ENCODE results near the gene ETNK2. TPM values are rescaled to one million over a fixed set of nuclear protein-coding genes. Genes with fewer than 3 reads are reported as not detected.

The ETNK2 gene
- total and polyA plus RNA-seq, 5 donors = 4.5 to 7.2 (median 5.4) TPM

- no peak overlapping the region for H3K4me3 ChIP-seq (ENCODE audit: low read length)
- no peaks in the 10 kb centered on the region for H3K9me3 ChIP-seq (ENCODE audit: control insufficient read depth, low read length)
- ATAC-seq (no peak), DNase-seq (no peak)
- no peak overlapping the region for H3K27ac ChIP-seq (ENCODE audit: low read length)
- no peaks in the 10 kb centered on the region for H3K4me1 ChIP-seq (ENCODE audit: control insufficient read depth, insufficient read depth, low read length)
- intact Hi-C loops (cut with DNase I) = no loop called here
- H3K27me3 ChIP-seq (ENCODE audit: control insufficient read depth, insufficient read depth) = no peaks in the 10 kb centered on the region
- WGBS = 80% methylated on average over 4 of the region's 4 CpGs
Observed at GRCh38 chr1:204145033-204145504, 6.8 kb downstream of the ETNK2 start.

GRCh38 chr1:204143276-204144041, 8.4 kb downstream of the ETNK2 start:
- Histone ChIP-seq H3K27ac (ENCODE audit: low read length) (no peak overlapping the region), H3K4me3 (ENCODE audit: low read length) (no peak overlapping the region), H3K4me1 (ENCODE audit: control insufficient read depth, insufficient read depth, low read length) (no peaks in the 10 kb centered on the region), H3K27me3 (ENCODE audit: control insufficient read depth, insufficient read depth) (no peaks in the 10 kb centered on the region), H3K9me3 (ENCODE audit: control insufficient read depth, low read length) (no peaks in the 10 kb centered on the region)
- DNase-seq = no peak
- intact Hi-C loops (cut with DNase I) = no loop called here
- WGBS = 78% methylated on average over 14 of the region's 14 CpGs
- no peak for ATAC-seq

GRCh38 chr1:204142032-204142974, 9.5 kb downstream of the ETNK2 start:
- no peak for ATAC-seq
- WGBS = 94% methylated on average over 5 of the region's 5 CpGs

GRCh38 chr1:204141131-204141530, 10.7 kb downstream of the ETNK2 start:
- no peaks in the 10 kb centered on the region for H3K9me3 ChIP-seq (ENCODE audit: control insufficient read depth, low read length)
- DNase-seq (no peak), ATAC-seq (no peak)
- no peak overlapping the region for H3K27ac ChIP-seq (ENCODE audit: low read length)
- no peaks in the 10 kb centered on the region for H3K4me1 ChIP-seq (ENCODE audit: control insufficient read depth, insufficient read depth, low read length)
- WGBS = 96% methylated on average over 3 of the region's 3 CpGs
- H3K27me3 ChIP-seq (ENCODE audit: control insufficient read depth, insufficient read depth) = no peaks in the 10 kb centered on the region
- no peak overlapping the region for H3K4me3 ChIP-seq (ENCODE audit: low read length)
- intact Hi-C loops (cut with DNase I) = no loop called here

More at GRCh38 chr1:204142032-204142974, 9.5 kb downstream of the ETNK2 start:
- Histone ChIP-seq H3K27ac (ENCODE audit: low read length) (no peak overlapping the region), H3K4me3 (ENCODE audit: low read length) (no peak overlapping the region), H3K9me3 (ENCODE audit: control insufficient read depth, low read length) (no peaks in the 10 kb centered on the region), H3K27me3 (ENCODE audit: control insufficient read depth, insufficient read depth) (no peaks in the 10 kb centered on the region), H3K4me1 (ENCODE audit: control insufficient read depth, insufficient read depth, low read length) (no peaks in the 10 kb centered on the region)
- intact Hi-C loops (cut with DNase I) = no loop called here
- DNase-seq = no peak

- no peak overlapping the region for H3K27ac ChIP-seq (ENCODE audit: low read length)
- WGBS = 99% methylated on average over 6 of the region's 6 CpGs
- ATAC-seq (no peak), DNase-seq (no peak)
- no peaks in the 10 kb centered on the region for H3K4me1 ChIP-seq (ENCODE audit: control insufficient read depth, insufficient read depth, low read length)
- no peaks in the 10 kb centered on the region for H3K9me3 ChIP-seq (ENCODE audit: control insufficient read depth, low read length)
- intact Hi-C loops (cut with DNase I) = no loop called here
- H3K27me3 ChIP-seq (ENCODE audit: control insufficient read depth, insufficient read depth) = no peaks in the 10 kb centered on the region
- H3K4me3 ChIP-seq (ENCODE audit: low read length) = no peak overlapping the region
Observed at GRCh38 chr1:204139952-204140351, 11.9 kb downstream of the ETNK2 start.

GRCh38 chr1:204139088-204139487, 12.8 kb downstream of the ETNK2 start:
- intact Hi-C loops (cut with DNase I) = no loop called here
- H3K9me3 ChIP-seq (ENCODE audit: control insufficient read depth, low read length) = no peaks in the 10 kb centered on the region
- DNase-seq = no peak

GRCh38 chr1:204136814-204137213, 15.0 kb downstream of the ETNK2 start:
- 80% methylated on average over 2 of the region's 2 CpGs for WGBS
- Histone ChIP-seq H3K9me3 (ENCODE audit: control insufficient read depth, low read length) (no peaks in the 10 kb centered on the region), H3K4me3 (ENCODE audit: low read length) (no peak overlapping the region), H3K27me3 (ENCODE audit: control insufficient read depth, insufficient read depth) (no peaks in the 10 kb centered on the region), H3K4me1 (ENCODE audit: control insufficient read depth, insufficient read depth, low read length) (no peaks in the 10 kb centered on the region), H3K27ac (ENCODE audit: low read length) (no peak overlapping the region)
- intact Hi-C loops (cut with DNase I) = no loop called here
- no peak for ATAC-seq
- DNase-seq = no peak

More at GRCh38 chr1:204139088-204139487, 12.8 kb downstream of the ETNK2 start:
- ATAC-seq = no peak
- H3K27me3 ChIP-seq (ENCODE audit: control insufficient read depth, insufficient read depth) = no peaks in the 10 kb centered on the region
- no peak overlapping the region for H3K4me3 ChIP-seq (ENCODE audit: low read length)
- H3K4me1 ChIP-seq (ENCODE audit: control insufficient read depth, insufficient read depth, low read length) = no peaks in the 10 kb centered on the region
- H3K27ac ChIP-seq (ENCODE audit: low read length) = no peak overlapping the region
- WGBS = 83% methylated on average over 2 of the region's 2 CpGs

- Histone ChIP-seq H3K4me3 (ENCODE audit: low read length) (no peak overlapping the region), H3K9me3 (ENCODE audit: control insufficient read depth, low read length) (no peaks in the 10 kb centered on the region), H3K4me1 (ENCODE audit: control insufficient read depth, insufficient read depth, low read length) (no peaks in the 10 kb centered on the region), H3K27ac (ENCODE audit: low read length) (no peak overlapping the region), H3K27me3 (ENCODE audit: control insufficient read depth, insufficient read depth) (no peaks in the 10 kb centered on the region)
- ATAC-seq (no peak), DNase-seq (no peak)
- WGBS = 78% methylated on average over 11 of the region's 11 CpGs
- intact Hi-C loops (cut with DNase I) = no loop called here
Observed at GRCh38 chr1:204134103-204134502, 17.7 kb downstream of the ETNK2 start.

- ATAC-seq = no peak
- intact Hi-C loops (cut with DNase I) = no loop called here
Observed at GRCh38 chr1:204132718-204133117, 19.1 kb downstream of the ETNK2 start.

GRCh38 chr1:204131978-204132377, 19.9 kb downstream of the ETNK2 start:
- Histone ChIP-seq H3K4me3 (ENCODE audit: low read length) (no peak overlapping the region), H3K4me1 (ENCODE audit: control insufficient read depth, insufficient read depth, low read length) (peaks cover 1% of the 10 kb centered on the region), H3K27ac (ENCODE audit: low read length) (no peak overlapping the region), H3K9me3 (ENCODE audit: control insufficient read depth, low read length) (no peaks in the 10 kb centered on the region), H3K27me3 (ENCODE audit: control insufficient read depth, insufficient read depth) (no peaks in the 10 kb centered on the region)
- WGBS = 90% methylated on average over 4 of the region's 4 CpGs
- ATAC-seq = no peak
- DNase-seq = no peak
- intact Hi-C loops (cut with DNase I) = no loop called here

More at GRCh38 chr1:204132718-204133117, 19.1 kb downstream of the ETNK2 start:
- 73% methylated on average over 6 of the region's 6 CpGs for WGBS
- no peaks in the 10 kb centered on the region for H3K27me3 ChIP-seq (ENCODE audit: control insufficient read depth, insufficient read depth)
- no peaks in the 10 kb centered on the region for H3K4me1 ChIP-seq (ENCODE audit: control insufficient read depth, insufficient read depth, low read length)
- no peak overlapping the region for H3K4me3 ChIP-seq (ENCODE audit: low read length)
- no peak for DNase-seq
- no peak overlapping the region for H3K27ac ChIP-seq (ENCODE audit: low read length)
- H3K9me3 ChIP-seq (ENCODE audit: control insufficient read depth, low read length) = no peaks in the 10 kb centered on the region

Data from right cardiac atrium (tissue), 5 donors.